GM18520 (cell line): ENCODE measurements around the gene CDRT4.
"Not testable (repeated sequence)": the region's sequence is repeated elsewhere in the genome, so short reads cannot be mapped to it uniquely, and the experiment has no call there.

Source experiments
- ATAC-seq: cut with Tn5 transposase; IDR thresholded peaks from one replicate; pipeline ENCODE4 v1.9.1; 2021; ENCODE audit not compliant: unreplicated experiment

The CDRT4 gene

GRCh38 chr17:15457723-15458094, 9.7 kb downstream of the CDRT4 start:
- ATAC-seq, result no peak

- ATAC-seq, result no peak
These were observed 10.3 kb downstream of the CDRT4 start for GRCh38 chr17:15456972-15457722.

- no peak for ATAC-seq
These were observed 10.9 kb downstream of the CDRT4 start for GRCh38 chr17:15456496-15456895.

GRCh38 chr17:15454346-15454745, 13.1 kb downstream of the CDRT4 start:
- no peak for ATAC-seq

GRCh38 chr17:15453782-15454181, 13.6 kb downstream of the CDRT4 start:
- ATAC-seq, result no peak

GRCh38 chr17:15453246-15453645, 14.2 kb downstream of the CDRT4 start:
- ATAC-seq, result no peak

- no peak for ATAC-seq
These were observed 14.7 kb downstream of the CDRT4 start for GRCh38 chr17:15452746-15453145.

- no peak for ATAC-seq
These were observed 15.7 kb downstream of the CDRT4 start for GRCh38 chr17:15451680-15452079.

- ATAC-seq, result no peak
These were observed 18.9 kb downstream of the CDRT4 start for GRCh38 chr17:15448580-15448956.

- no peak for ATAC-seq
These were observed 19.4 kb downstream of the CDRT4 start for GRCh38 chr17:15447928-15448579.

GRCh38 chr17:15446036-15446435, 21.4 kb downstream of the CDRT4 start:
- no peak for ATAC-seq

GRCh38 chr17:15444805-15445204, 22.6 kb downstream of the CDRT4 start:
- no peak for ATAC-seq

- ATAC-seq, result no peak
These were observed 24.9 kb downstream of the CDRT4 start for GRCh38 chr17:15442311-15443180.

GRCh38 chr17:15441315-15441714, 26.1 kb downstream of the CDRT4 start:
- ATAC-seq, result no peak

GRCh38 chr17:15440347-15440746, 27.1 kb downstream of the CDRT4 start:
- ATAC-seq, result no peak

GRCh38 chr17:15439205-15439985, 28.0 kb downstream of the CDRT4 start:
- not testable (repeated sequence) for ATAC-seq

GRCh38 chr17:15438491-15439105, 28.8 kb downstream of the CDRT4 start:
- no peak for ATAC-seq

- no peak for ATAC-seq
These were observed 30.2 kb downstream of the CDRT4 start for GRCh38 chr17:15437303-15437635.

- ATAC-seq, result no peak
These were observed 30.7 kb downstream of the CDRT4 start for GRCh38 chr17:15436473-15437302.

- no peak for ATAC-seq
These were observed 32.5 kb downstream of the CDRT4 start for GRCh38 chr17:15434956-15435355.
